Right lobe of liver (tissue), 4 donors: ENCODE results near the gene MAP7D2.

Experiments used
- POLR2A ChIP-seq: fragments of 450-650 bp; IDR thresholded peaks from one replicate; pipeline ENCODE4 v1.6.1; 2017; ENCODE audit warnings: antibody characterized with exemption, mild to moderate bottlenecking
- TF ChIP-seq, protein P1 (sequence below), 4 donors: fragments of 200-600 bp in 3 of 4; fragments of 450-650 bp in 1 of 4; IDR thresholded peaks; one replicate each; pipeline versions ENCODE4 v1.5.1 to v1.8.0; 2016 to 2022; ENCODE audit warnings: antibody characterized with exemption in 4 of 4, mild to moderate bottlenecking in 2 of 4
- donor health status: DM: no; HTN: no; CAD: no.
- donor health status: DM: no; HTN: no; CAD: no.
- donor health status: DM: no; HTN: yes; CAD: no.

DNA sequence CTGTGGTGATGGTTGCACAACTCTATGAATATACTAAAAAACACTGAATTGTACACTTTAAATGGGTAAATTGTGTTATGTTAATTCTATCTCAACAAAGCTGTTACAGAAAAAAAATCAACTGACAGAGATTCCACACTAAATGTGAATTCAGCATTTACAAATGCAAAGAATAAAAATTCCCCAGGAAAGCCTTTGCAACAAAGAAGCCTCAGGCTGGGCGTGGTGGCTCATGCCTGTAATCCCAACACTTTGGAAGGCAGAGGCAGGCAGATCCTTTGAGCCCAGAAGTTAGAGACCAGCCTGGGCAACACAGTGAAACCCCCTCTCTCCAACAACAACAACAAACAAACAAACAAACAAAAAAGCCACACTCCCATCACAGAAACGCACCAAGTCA lies 134.8 kb downstream of the MAP7D2 start:
- TF ChIP-seq, protein P1, sequence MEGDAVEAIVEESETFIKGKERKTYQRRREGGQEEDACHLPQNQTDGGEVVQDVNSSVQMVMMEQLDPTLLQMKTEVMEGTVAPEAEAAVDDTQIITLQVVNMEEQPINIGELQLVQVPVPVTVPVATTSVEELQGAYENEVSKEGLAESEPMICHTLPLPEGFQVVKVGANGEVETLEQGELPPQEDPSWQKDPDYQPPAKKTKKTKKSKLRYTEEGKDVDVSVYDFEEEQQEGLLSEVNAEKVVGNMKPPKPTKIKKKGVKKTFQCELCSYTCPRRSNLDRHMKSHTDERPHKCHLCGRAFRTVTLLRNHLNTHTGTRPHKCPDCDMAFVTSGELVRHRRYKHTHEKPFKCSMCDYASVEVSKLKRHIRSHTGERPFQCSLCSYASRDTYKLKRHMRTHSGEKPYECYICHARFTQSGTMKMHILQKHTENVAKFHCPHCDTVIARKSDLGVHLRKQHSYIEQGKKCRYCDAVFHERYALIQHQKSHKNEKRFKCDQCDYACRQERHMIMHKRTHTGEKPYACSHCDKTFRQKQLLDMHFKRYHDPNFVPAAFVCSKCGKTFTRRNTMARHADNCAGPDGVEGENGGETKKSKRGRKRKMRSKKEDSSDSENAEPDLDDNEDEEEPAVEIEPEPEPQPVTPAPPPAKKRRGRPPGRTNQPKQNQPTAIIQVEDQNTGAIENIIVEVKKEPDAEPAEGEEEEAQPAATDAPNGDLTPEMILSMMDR (IDR thresholded peaks at IDR 0.05) = no peak
- no peak for TF ChIP-seq POLR2A
